ENCODE data around the gene PATJ.

Gene PATJ

DNA sequence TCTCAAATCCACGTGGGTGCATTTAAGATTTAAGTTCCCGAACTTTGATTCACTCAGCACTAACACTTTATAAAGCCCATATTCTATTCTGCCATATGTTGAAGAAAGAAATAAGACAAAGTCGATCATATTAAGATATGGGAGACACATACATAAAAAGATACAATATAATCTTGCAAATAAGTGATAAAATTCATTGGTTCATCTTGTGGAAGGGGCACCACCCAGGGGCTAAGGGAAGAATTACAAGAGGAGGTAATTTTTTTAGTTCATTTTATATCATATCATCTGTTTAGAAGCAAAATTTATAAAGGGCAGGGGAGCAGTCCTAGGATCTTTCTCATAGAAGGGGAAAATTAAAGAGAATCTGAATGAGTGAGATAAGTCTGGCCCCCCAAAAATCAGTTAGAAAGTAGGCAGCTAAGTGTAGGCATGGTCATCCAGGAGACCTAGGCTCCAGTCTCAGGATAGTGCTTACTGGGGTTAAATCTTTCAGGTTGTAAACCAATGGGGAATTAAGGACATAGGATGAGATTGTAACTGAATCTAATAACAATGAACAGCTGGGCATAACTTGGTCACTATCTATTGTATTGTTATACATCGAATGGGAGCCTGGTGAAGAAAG is 328.2 kb downstream of the PATJ start:
- no peak overlapping the region for H3K9ac ChIP-seq (ENCODE audit: low read depth, low read length)
- peaks cover 11% of the 10 kb centered on the region for H3K36me3 ChIP-seq (ENCODE audit: insufficient read depth, low read length)
- no peaks in the 10 kb centered on the region for H3K27me3 ChIP-seq (ENCODE audit: insufficient read depth, low read length)
- peaks cover 11% of the 10 kb centered on the region for H3K9me3 ChIP-seq (ENCODE audit: insufficient read depth, low read depth, low read length)
- no peaks in the 10 kb centered on the region for H3K4me1 ChIP-seq (ENCODE audit: insufficient read depth, low read length)
- no peak overlapping the region for H3K4me3 ChIP-seq (ENCODE audit: low read length)
- H3K27ac ChIP-seq (ENCODE audit: low read depth, low read length) = no peak overlapping the region
- WGBS = 98% methylated on average over 3 of the region's 4 CpGs

DNA sequence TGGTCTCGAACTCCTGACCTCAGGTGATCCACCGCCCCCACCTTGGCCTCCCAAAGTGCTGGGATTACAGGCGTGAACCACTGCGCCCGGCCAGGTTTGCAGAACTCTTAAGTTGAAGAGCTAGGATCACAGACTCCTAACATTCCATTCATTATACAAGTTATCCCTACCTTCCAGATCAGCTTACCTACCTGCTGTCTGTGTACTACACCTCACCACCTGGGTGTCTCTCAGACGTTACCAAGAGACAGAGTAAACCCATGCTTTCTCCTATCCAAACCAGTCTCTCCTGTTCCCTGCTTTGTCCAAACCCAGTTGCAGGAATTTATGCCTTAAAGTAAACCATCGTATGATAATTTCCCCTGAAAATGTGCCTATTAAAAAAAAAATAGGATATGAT is 329.4 kb downstream of the PATJ start:
- WGBS = 93% methylated on average over 7 of the region's 7 CpGs
- H3K4me1 ChIP-seq (ENCODE audit: insufficient read depth, low read length) = no peaks in the 10 kb centered on the region
- H3K9me3 ChIP-seq (ENCODE audit: insufficient read depth, low read depth, low read length) = 0 out of 2 replicates have a peak, but pooled peaks cover under 1% of the 10 kb centered on the region
- peaks cover 1% of the 10 kb centered on the region for H3K36me3 ChIP-seq (ENCODE audit: insufficient read depth, low read length)
- no peak overlapping the region for H3K27ac ChIP-seq (ENCODE audit: low read depth, low read length)
- no peaks in the 10 kb centered on the region for H3K27me3 ChIP-seq (ENCODE audit: insufficient read depth, low read length)
- no peak overlapping the region for H3K9ac ChIP-seq (ENCODE audit: low read depth, low read length)
- H3K4me3 ChIP-seq (ENCODE audit: low read length) = no peak overlapping the region

DNA sequence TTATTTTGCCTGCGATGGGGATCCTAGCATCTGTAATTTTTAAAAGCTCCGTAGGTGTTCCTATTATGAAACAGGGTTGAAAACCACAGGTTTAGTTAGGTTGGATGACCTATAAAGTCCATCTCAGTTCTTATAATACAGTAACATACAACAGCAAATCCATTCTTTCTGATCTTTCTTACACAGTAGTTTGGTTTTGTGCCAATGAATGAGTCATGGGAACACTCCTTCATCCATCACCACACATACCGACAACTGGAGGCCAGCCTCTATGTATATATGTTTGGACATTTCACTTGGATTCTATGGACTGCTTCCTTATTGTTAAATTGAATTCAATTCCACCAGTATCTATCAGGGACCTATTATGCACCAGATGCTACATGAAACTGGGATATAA is 334.0 kb downstream of the PATJ start:
- Histone ChIP-seq H3K9me3 (ENCODE audit: insufficient read depth, low read depth, low read length) (no peaks in the 10 kb centered on the region), H3K4me1 (ENCODE audit: insufficient read depth, low read length) (no peaks in the 10 kb centered on the region), H3K9ac (ENCODE audit: low read depth, low read length) (no peak overlapping the region), H3K36me3 (ENCODE audit: insufficient read depth, low read length) (peaks cover 8% of the 10 kb centered on the region; the same call in 1 of the 2 replicates), H3K27ac (ENCODE audit: low read depth, low read length) (no peak overlapping the region), H3K27me3 (ENCODE audit: insufficient read depth, low read length) (no peaks in the 10 kb centered on the region), H3K4me3 (ENCODE audit: low read length) (no peak overlapping the region)
- 98% methylated on average over 2 of the region's 3 CpGs for WGBS

DNA sequence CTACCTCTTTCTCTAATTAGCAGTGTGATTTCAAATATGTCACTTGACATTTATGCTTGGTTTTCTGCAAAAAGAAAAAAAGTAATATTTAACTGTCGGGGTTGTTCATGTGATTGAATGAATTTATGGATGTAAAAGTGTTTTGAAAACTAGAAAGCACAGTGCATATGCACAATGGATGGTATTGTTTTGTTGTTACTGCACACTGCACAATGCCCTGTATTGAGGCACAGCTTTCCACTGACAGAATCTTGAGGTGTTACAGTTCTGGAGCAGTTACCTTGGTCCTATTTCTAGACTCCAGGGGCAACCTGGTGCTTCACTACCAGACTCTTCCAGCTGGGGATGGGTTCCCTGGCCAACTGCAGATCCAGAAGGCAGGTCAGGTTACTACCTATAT is 335.5 kb downstream of the PATJ start:
- H3K9me3 ChIP-seq (ENCODE audit: insufficient read depth, low read depth, low read length) = no peaks in the 10 kb centered on the region
- WGBS = 92% methylated on average over 1 of the region's 1 CpG
- no peak overlapping the region for H3K27ac ChIP-seq (ENCODE audit: low read depth, low read length)
- H3K4me3 ChIP-seq (ENCODE audit: low read length) = no peak overlapping the region
- no peaks in the 10 kb centered on the region for H3K4me1 ChIP-seq (ENCODE audit: insufficient read depth, low read length)
- peaks cover 8% of the 10 kb centered on the region; the same call in 1 of the 2 replicates for H3K36me3 ChIP-seq (ENCODE audit: insufficient read depth, low read length)
- H3K9ac ChIP-seq (ENCODE audit: low read depth, low read length) = no peak overlapping the region
- no peaks in the 10 kb centered on the region for H3K27me3 ChIP-seq (ENCODE audit: insufficient read depth, low read length)

DNA sequence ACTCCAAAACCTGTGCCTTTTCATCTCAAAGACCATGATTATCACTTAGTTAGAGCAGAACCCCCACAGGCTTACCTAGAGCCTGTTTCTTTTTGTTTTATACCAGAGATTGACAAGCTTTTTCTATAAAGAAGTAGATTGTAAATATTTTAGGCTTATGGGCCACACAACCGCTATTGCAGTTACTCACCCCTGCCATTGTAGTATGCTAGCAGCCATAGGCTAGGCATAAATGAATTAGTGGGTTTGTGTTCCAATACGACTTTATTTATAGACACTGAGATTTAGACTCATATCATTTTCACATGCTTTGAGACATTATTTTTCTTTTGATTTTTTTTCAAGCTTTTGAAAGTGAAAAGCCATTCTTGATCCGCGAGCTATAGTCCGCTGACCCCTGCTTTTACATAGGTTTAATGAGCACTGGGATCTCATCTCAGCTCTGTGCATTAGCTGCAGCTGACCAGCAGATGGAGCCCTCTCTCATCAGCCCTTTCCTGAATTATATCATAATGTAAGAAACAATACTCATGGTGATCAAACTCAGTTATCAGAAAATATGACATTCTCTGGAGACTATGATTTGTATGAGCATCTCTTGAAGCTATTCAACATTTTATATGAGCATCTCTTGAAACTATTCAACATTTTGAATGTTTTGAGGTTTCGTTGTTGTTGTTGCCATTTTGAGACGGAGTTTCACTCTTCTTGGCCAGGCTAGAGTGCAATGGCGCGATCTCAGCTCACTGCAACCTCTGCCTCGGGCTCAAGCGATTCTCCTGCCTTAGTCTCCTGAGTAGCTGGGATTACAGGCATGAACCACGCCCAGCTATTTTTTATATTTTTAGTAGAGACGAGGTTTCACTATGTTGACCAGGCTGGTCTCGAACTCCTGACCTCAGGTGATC is 340.4 kb downstream of the PATJ start:
- Histone ChIP-seq H3K4me1 (ENCODE audit: insufficient read depth, low read length) (no peaks in the 10 kb centered on the region), H3K4me3 (ENCODE audit: low read length) (no peak overlapping the region), H3K27me3 (ENCODE audit: insufficient read depth, low read length) (no peaks in the 10 kb centered on the region), H3K9ac (ENCODE audit: low read depth, low read length) (no peak overlapping the region), H3K36me3 (ENCODE audit: insufficient read depth, low read length) (peaks cover 20% of the 10 kb centered on the region; the same call in 1 of the 2 replicates), H3K9me3 (ENCODE audit: insufficient read depth, low read depth, low read length) (no peaks in the 10 kb centered on the region), H3K27ac (ENCODE audit: low read depth, low read length) (no peak overlapping the region)
- WGBS = 83% methylated on average over 13 of the region's 14 CpGs

DNA sequence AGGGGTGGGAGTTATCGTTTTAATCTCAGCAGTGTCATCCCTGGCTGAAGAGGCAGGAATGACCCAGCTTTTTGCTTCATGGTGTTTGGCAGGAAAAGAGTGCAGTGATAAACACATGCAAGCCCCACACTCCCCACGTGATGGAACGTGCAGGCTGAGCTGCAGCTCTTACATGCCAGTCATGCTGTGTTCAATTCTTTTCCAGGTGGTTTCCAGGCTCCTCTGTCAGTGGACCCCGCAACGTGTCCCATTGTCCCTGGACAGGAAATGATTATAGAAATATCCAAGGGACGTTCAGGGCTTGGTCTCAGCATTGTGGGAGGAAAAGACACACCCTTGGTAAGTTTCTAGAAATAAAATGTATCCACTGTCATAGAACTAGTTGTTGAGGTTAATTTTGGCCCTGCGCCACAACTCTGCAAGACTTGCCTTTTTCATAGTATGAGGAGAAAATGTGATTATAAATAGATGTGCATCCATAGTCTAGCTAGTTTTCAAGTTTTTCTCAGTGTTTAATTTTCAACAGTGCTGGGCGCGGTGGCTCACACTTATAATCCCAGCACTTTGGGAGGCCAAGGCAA is 342.1 kb downstream of the PATJ start:
- no peaks in the 10 kb centered on the region for H3K4me1 ChIP-seq (ENCODE audit: insufficient read depth, low read length)
- H3K36me3 ChIP-seq (ENCODE audit: insufficient read depth, low read length) = peaks cover 21% of the 10 kb centered on the region; the same call in 1 of the 2 replicates
- no peak overlapping the region for H3K4me3 ChIP-seq (ENCODE audit: low read length)
- 95% methylated on average over 9 of the region's 9 CpGs for WGBS
- H3K9me3 ChIP-seq (ENCODE audit: insufficient read depth, low read depth, low read length) = no peaks in the 10 kb centered on the region
- no peak overlapping the region for H3K27ac ChIP-seq (ENCODE audit: low read depth, low read length)
- H3K27me3 ChIP-seq (ENCODE audit: insufficient read depth, low read length) = no peaks in the 10 kb centered on the region
- H3K9ac ChIP-seq (ENCODE audit: low read depth, low read length) = no peak overlapping the region

DNA sequence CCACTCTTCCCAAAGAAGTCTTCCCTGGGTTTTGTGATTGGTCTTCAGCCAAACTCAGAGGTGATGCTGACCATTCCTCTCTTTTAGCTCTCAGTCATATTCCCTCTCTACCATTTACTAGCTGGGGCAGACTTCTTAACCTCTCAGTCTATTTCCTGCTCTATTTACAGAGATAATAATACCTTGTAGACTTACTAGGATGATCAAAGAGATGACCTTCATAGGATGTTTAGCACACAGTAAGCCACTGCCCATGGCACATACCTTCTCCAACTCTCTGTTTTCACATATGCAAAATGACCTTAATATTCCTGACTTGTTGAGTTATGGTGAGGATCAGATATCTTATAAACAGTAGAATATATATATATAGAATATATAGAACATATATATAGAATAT is 346.2 kb downstream of the PATJ start:
- no peak overlapping the region for H3K9ac ChIP-seq (ENCODE audit: low read depth, low read length)
- H3K4me3 ChIP-seq (ENCODE audit: low read length) = no peak overlapping the region
- H3K27me3 ChIP-seq (ENCODE audit: insufficient read depth, low read length) = no peaks in the 10 kb centered on the region
- H3K27ac ChIP-seq (ENCODE audit: low read depth, low read length) = no peak overlapping the region
- H3K4me1 ChIP-seq (ENCODE audit: insufficient read depth, low read length) = no peaks in the 10 kb centered on the region; the same call in 1 of the 2 replicates
- H3K9me3 ChIP-seq (ENCODE audit: insufficient read depth, low read depth, low read length) = no peaks in the 10 kb centered on the region
- H3K36me3 ChIP-seq (ENCODE audit: insufficient read depth, low read length) = peaks cover 15% of the 10 kb centered on the region; the same call in 1 of the 2 replicates

DNA sequence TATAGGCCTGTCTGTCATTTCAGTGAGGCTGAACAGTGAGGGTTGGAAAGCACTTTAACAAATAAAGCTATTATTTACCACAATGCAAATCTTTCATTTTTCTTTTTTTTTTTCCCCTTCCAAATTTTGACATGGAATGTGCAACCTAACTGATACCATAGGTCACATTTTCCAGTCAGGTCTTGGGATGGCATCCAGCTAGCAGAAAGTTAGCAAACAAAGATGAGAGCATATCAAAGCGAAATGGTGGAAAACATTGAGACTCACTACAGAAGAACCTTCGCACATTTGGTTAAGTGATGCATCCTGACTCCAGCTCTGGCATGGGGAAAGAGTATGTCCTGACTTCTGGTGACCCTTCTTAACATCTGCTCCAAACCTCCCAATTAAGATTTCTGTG is 347.3 kb downstream of the PATJ start:
- Histone ChIP-seq H3K36me3 (ENCODE audit: insufficient read depth, low read length) (peaks cover 11% of the 10 kb centered on the region; the same call in 1 of the 2 replicates), H3K9me3 (ENCODE audit: insufficient read depth, low read depth, low read length) (no peaks in the 10 kb centered on the region), H3K4me1 (ENCODE audit: insufficient read depth, low read length) (no peaks in the 10 kb centered on the region; the same call in 1 of the 2 replicates), H3K4me3 (ENCODE audit: low read length) (no peak overlapping the region), H3K27ac (ENCODE audit: low read depth, low read length) (no peak overlapping the region), H3K27me3 (ENCODE audit: insufficient read depth, low read length) (no peaks in the 10 kb centered on the region), H3K9ac (ENCODE audit: low read depth, low read length) (no peak overlapping the region)
- 99% methylated on average over 2 of the region's 2 CpGs for WGBS

DNA sequence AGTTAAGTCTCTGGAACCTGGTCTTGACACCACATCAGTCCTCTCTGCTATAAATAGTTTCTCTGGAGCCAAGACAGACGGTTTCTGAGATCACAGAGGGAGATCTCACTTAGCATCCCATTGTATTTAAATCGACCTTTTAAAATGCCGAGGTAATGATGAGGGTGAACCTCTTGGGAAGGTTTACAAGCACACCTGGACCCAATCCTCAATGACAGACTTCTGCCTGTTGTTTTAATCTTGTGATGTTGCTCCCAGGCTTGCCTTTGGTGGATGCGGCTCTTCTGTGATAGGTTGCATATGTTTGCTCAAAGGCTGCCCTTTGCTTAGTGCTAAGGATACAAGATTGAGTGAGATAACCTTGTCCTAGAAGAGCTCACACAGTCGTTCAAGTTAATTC is 347.7 kb downstream of the PATJ start:
- H3K9ac ChIP-seq (ENCODE audit: low read depth, low read length) = no peak overlapping the region

DNA sequence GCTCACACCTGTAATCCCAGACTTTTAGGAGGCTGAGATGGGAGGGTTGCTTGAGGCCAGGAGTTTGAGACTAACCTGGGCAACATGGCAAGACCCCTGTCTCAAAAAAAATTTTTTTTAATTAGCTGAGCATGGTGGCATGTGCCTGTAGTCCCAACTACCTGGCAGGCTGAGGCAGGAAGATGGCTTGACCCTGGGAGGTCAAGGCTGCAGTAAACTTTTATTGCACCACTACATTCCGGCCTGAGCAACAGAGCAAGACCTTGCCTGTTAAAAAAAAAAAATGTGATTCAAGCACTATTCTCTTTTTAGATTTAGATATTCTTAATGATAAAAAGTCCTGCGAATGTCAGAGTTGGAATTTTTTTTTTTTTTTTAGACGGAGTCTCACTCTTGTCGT is 349.8 kb downstream of the PATJ start:
- Histone ChIP-seq H3K36me3 (ENCODE audit: insufficient read depth, low read length) (0 out of 2 replicates have a peak, but pooled peaks cover 3% of the 10 kb centered on the region), H3K4me1 (ENCODE audit: insufficient read depth, low read length) (no peaks in the 10 kb centered on the region; the same call in 1 of the 2 replicates), H3K27me3 (ENCODE audit: insufficient read depth, low read length) (no peaks in the 10 kb centered on the region), H3K9ac (ENCODE audit: low read depth, low read length) (no peak overlapping the region), H3K27ac (ENCODE audit: low read depth, low read length) (no peak overlapping the region), H3K9me3 (ENCODE audit: insufficient read depth, low read depth, low read length) (no peaks in the 10 kb centered on the region), H3K4me3 (ENCODE audit: low read length) (no peak overlapping the region)
- WGBS = 100% methylated on average over 3 of the region's 4 CpGs

More for the DNA sequence above, 347.7 kb downstream of the PATJ start:
- WGBS = 84% methylated on average over 5 of the region's 5 CpGs
- Histone ChIP-seq H3K27me3 (ENCODE audit: insufficient read depth, low read length) (no peaks in the 10 kb centered on the region), H3K4me1 (ENCODE audit: insufficient read depth, low read length) (no peaks in the 10 kb centered on the region; the same call in 1 of the 2 replicates), H3K4me3 (ENCODE audit: low read length) (no peak overlapping the region), H3K36me3 (ENCODE audit: insufficient read depth, low read length) (peaks cover 9% of the 10 kb centered on the region; the same call in 1 of the 2 replicates), H3K27ac (ENCODE audit: low read depth, low read length) (no peak overlapping the region), H3K9me3 (ENCODE audit: insufficient read depth, low read depth, low read length) (no peaks in the 10 kb centered on the region)

DNA sequence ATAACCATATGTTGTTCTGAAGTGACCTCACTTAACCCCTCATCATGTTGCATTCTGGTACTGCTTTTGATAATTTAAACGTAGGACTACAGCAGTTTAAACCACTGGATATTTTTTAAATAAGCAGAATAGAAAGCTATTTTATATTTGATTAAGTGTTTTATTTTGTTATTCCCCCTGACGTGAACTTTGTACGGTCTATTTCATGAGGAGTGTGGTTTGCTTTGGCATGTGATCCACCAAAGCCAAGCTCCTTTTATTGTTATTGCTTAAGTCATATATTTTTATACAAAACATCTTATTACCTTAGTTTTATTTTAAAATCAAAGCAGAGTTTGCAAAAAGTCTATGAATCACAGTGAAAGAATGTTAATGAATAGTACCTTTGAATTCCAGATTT is 351.0 kb downstream of the PATJ start:
- WGBS = 97% methylated on average over 3 of the region's 3 CpGs
- H3K27me3 ChIP-seq (ENCODE audit: insufficient read depth, low read length) = no peaks in the 10 kb centered on the region
- no peak overlapping the region for H3K4me3 ChIP-seq (ENCODE audit: low read length)
- no peak overlapping the region for H3K27ac ChIP-seq (ENCODE audit: low read depth, low read length)
- H3K9me3 ChIP-seq (ENCODE audit: insufficient read depth, low read depth, low read length) = 0 out of 2 replicates have a peak, but pooled peaks cover 2% of the 10 kb centered on the region
- 0 out of 2 replicates have a peak, but pooled peaks cover 3% of the 10 kb centered on the region for H3K36me3 ChIP-seq (ENCODE audit: insufficient read depth, low read length)
- H3K4me1 ChIP-seq (ENCODE audit: insufficient read depth, low read length) = no peaks in the 10 kb centered on the region; the same call in 1 of the 2 replicates
- no peak overlapping the region for H3K9ac ChIP-seq (ENCODE audit: low read depth, low read length)

Data from HUES64 (cell line).